GM18861 (cell line): ENCODE results near the gene THOP1.

Experiments
- ATAC-seq: cut with Tn5 transposase; IDR thresholded peaks from one replicate; pipeline ENCODE4 v1.9.1; 2021; ENCODE audit not compliant: unreplicated experiment

The THOP1 gene

DNA sequence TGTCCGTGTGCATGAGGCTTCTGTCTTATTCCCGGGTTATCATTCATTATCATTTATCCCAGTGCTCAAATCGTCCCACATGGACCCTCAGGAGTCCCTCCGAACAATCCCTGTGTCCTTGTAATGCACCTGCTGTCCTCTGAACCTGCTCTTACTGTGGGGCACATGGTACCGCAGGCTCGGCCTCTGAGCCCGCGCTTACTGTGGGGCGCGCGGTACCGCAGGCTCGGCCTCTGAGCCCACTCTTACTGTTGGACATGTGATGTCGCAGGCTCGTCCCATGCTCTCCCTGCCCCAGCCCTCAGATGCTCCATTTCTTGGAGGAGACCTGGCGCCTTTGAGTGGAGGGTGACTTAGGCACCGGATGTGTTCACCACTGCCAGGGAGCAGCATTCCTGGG lies 17.5 kb downstream of the THOP1 start:
- ATAC-seq = no peak

GRCh38 chr19:2803486-2804155 lies 18.3 kb downstream of the THOP1 start:
- no peak for ATAC-seq

- ATAC-seq = no peak
These were observed 19.1 kb downstream of the THOP1 start for GRCh38 chr19:2804156-2805004.

- no peak for ATAC-seq
These were observed 20.1 kb downstream of the THOP1 start for GRCh38 chr19:2805261-2805900.

DNA sequence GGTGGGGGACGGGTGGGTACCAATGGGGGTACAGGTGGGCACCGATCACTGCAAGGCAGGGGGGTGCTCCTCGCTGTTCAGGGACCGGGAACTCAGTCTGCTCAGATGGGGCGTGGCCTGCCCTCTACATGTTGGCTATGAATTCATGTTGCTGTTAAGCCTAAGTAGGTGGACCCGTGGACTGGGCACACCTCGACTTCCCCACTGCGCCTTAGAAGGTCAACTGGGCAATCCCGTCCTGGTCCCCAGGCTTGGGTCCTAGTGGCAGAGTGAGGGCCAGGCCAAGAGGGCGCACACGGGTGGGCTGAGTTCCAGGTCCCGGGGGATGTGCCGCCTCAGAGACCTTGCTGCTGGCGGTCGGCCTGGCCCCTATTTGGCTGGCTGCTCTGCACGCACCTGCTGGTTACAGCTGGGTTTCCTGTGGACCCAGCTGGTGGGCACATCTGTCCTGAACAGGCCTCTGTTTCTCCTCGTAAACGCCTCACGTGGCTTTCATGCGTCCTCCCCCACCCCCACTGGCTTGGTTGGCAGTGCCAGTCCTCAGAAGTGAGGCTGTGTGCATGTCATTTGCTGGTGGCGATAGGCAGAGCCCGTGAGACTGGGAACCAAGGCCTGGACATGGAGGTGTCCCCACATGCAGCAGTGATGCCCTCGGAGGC lies 20.8 kb downstream of the THOP1 start:
- no peak for ATAC-seq

GRCh38 chr19:2806736-2807378 lies 21.6 kb downstream of the THOP1 start:
- no peak for ATAC-seq

GRCh38 chr19:2807379-2808128 lies 22.3 kb downstream of the THOP1 start:
- no peak for ATAC-seq

GRCh38 chr19:2808129-2808941 lies 23.0 kb downstream of the THOP1 start:
- no peak for ATAC-seq

GRCh38 chr19:2809387-2810140 lies 24.3 kb downstream of the THOP1 start:
- ATAC-seq = no peak

GRCh38 chr19:2810141-2811091 lies 25.1 kb downstream of the THOP1 start:
- ATAC-seq = no peak

DNA sequence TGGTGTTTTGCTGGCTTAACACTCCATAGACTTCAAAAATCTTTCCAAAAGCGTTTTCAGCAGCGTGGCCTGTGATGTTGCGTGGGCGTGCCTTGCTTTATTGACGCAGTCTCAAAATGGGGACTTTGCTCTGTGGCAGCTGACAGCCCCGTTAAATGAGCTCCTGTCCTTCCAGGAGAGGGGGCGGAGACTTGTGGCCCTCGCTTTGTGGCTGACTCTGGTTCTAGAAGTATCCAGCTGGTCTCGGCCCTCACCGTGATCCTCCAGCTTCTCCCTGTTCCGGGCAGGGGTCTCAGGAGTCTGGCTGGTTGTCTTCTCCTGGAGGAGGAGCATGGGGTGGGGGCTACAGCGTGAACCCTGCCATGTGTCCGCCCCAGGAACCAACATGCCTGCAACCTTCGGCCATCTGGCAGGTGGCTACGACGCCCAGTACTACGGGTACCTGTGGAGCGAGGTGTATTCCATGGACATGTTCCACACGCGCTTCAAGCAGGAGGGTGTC lies 26.0 kb downstream of the THOP1 start:
- ATAC-seq = no peak

DNA sequence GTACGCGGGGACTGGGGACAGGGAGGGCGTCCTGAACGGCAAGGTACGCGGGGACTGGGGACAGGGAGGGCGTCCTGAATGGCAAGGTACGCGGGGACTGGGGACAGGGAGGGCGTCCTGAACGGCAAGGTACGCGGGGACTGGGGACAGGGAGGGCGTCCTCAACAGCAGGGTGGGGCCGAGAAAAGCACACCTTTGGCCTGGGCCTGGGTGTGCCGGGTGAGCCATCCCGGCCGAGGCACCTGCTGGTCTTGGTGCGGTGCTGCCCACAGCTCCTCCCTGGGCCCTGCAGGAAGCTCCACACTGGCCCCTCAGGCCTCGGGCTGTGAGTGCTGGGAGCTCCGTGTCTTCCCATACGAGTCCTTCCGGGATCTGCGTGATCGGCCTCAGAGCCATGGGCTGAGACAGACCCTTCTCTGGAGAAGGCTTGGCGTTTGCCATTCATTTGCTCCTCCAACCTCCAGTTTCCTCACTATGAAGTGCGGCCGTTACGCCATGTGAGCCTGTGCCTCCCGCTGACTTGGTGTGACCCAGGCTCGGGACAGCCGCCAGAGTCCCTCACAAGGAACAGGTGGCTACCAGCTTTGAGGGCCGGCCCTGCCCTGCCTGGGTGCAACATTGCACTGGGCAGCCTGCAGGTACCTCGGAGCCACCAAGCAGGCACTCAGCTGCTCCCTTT lies 26.6 kb downstream of the THOP1 start:
- no peak for ATAC-seq

- no peak for ATAC-seq
These were observed 27.3 kb downstream of the THOP1 start for GRCh38 chr19:2812414-2813234.

DNA sequence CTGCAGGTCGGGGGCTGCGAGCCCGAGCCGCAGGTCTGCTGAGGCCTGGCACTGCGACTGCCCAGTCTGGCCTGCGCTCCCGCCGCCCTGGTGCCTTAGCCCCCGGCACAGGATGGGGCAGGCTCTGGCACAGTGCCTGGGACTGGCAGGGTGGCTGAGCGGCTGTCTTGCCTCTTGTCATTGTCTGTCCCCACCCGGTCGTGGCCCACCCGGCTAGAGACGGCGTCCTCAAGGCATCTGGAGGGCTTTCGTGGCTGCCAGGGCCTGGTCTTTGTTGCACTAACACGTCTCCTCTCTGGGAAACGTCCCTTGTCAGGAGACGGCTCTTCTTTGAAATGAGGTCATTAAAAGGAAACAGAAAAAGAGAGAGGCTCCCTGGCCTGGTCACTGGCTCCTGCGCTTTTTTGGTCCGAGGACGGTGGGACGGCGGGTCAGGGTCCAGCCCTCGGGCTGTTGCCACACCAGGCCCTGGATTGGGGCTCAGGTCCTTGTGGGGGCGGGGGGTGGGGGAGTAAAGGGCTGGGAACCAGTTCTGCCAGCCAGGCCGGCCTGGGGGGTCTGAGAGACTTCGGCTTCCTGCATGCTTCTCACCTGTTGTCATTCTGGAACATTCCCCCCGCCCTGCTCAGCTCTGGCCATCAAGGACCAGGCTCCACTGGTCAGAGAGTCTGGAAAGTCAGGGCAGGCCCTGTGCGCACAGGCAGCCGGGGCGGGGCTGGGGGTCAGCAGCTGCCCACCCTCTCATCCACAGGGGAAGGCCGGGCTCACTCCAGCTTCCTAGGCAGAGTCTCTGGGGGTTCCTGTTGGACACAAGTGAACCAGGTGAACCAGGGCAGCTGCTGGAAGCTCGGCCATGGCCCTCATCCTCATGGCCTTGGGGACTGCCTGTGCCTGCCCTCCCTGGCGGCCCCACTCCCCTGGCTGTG lies 28.2 kb downstream of the THOP1 start:
- no peak for ATAC-seq

DNA sequence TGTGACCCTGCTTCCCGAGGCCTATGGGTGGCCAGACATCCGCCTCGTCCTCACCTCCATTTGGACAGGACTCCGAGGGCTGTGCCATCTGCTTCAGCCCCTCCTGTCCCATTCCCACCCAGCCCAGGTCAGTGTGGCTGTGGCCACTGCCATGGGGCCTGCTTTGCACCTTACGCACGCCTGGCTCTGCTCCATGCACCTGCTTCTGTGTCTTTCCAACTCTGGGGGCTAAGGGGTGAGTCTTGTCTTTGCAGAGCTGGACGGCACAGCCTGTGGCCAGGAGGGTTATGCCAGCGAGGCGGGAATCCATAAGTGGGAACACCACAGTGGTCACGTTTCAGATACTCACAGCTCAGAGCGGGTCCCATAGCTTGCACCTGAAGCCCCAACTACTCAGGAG lies 29.1 kb downstream of the THOP1 start:
- ATAC-seq = no peak
